HG03521 (cell line): Measurements from ENCODE around the gene PLCG2.
"Not testable (repeated sequence)": the region's sequence is repeated elsewhere in the genome, so short reads cannot be mapped to it uniquely, and the experiment has no call there.

Source experiments
- ATAC-seq: cut with Tn5 transposase; IDR thresholded peaks from one replicate; pipeline ENCODE4 v1.9.1; 2021; ENCODE audit warnings: mild to moderate bottlenecking, moderate library complexity; ENCODE audit not compliant: unreplicated experiment

The PLCG2 gene

DNA sequence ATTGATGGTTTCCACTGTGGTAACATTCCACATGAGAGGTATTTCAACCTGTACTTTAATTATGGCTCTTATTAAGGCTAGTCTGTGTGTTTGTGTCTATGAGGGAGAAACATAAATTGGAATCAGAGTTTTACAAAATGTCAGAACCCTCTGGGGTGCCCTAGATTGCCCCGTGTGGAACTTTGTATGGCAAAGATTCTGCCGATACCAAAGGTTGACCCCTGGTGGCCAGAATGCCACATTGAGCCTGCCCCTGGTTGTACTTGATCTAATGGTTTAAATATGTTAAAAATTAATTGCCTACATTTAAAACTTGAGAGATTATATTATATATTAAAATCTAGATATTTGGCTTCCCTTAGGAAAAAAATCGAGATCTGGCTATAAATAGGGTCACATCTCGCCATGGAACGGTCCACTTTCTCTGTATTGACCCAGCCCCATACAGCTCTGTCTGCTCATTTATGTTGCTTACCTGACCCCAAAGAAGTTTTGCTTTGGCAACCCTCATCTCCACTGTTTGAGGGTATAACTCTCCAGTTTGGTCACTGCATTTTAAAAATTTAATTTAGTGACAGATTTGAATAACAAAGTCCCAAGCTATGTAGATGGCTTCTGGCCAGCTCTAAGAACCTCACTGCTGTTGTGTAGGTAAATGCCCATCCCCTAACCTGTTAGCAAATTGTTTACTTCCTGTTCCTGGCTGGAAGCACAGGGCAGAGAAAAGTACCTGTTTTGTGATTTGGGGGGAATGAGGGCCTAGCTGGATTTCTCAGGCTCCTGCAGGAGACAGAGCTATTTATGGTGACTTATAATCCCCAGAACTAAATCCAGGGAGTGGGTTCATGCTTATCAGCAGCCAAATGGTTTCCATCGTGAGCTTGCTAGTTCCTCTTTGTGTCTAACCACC lies 95.0 kb downstream of the PLCG2 start:
- no peak for ATAC-seq

DNA sequence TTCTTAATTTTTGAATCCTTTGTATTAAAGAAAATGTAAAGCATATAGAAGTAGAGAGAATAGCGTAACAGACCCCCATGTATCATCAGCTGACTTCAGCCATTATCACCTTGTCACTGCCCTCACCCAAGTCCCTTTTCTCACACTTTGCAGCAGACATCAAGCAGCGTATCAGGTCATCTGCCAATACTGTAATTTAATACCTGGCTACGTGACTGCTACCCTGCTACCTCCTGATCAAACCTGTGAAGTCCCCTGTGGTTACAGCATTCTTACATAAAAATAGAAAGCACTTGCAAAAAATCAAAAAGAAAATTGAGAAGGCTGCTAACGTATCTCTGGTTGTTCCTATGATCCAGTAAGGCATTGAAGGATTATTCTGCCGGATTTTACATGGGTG lies 96.4 kb downstream of the PLCG2 start:
- ATAC-seq, result no peak

DNA sequence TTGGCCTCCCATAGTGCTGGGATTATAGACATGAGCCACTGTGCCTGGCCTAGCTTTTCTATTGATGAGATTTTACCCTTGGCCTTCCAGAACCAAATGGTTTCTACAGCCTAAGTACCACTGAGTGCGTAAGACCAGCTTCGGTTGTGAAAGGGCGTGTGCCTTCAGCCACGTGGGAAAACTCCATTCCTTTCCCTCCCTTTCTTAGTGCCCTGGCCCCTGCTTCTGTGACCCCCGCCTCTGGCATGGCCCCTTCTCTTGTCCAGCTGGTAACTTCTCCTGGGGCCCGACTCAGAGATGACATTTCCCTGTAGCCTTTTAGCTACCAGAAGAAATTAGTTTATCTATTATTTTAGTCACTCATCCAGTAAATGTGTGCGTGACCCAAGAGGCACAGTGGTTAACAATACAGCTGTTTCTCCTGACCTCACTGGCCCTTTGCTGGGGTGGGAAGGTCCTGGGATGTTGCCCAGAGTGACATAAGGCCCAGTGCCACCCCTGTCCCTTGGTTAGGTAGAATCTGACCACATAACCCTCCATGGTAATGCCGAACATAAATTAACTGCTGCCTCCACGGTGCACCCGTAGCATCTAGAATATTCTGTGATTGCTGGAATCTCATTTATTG lies 97.3 kb downstream of the PLCG2 start:
- ATAC-seq, result no peak

GRCh38 chr16:81877490-81877889 lies 98.4 kb downstream of the PLCG2 start:
- not testable (repeated sequence) for ATAC-seq

DNA sequence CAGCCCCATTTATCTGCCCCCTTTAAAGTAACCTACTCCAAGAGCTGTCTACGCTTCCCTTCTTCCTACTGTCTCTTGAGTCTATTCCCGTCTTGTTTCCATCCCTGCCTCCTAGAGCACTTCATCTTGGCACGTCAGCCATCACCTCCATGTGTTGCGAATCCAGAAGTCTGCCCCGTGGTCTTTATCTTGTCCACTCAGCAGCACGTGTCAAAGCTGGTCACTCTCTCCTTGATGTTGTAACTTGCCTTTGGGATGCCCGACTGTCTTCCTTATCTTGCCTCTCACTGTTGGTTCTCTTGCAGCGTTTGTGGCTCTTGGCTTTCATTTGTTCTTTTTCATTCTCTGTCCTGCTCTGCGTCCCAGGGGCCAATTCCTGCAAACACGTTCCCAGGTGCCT lies 99.4 kb downstream of the PLCG2 start:
- ATAC-seq, result no peak

DNA sequence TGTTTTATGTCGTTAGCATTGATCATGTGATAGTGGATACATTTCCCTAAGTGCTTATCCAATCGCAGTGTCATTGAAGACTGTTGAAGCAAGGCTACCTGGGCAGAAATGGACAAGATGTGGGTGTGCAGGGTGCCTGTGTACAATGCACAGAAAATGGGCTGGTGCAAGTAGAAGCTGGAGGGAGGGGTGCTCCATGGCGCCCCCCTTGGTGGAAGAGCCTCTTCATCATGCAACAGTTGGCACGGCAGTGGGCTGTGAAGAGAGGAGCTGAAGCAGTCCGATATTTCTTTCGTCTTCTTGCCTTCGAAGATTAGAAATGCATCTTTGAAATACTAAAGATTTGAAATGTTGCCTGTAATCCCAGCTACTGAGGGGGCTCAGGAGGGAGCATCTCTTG lies 100.5 kb downstream of the PLCG2 start:
- ATAC-seq, result no peak

- ATAC-seq, result no peak
Observed at GRCh38 chr16:81880816-81881215, 101.7 kb downstream of the PLCG2 start.

DNA sequence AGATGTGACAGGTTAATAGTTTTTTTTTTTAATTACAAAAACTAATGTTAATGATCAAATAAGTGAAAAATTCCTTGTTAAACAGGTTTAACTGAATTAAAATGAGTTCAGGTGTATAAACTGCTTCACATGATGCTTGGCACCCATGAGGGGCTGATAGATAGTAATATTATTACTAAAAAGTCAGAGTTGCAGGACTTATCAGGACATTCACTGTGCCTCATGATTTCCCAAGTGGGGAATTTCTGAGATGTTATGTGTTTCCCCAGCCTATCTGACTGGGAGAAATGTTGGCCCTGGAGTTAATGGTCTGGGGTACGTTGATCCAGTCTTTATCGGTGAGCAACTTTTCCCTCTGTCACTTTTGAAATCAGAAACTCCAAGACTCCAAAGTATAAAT lies 102.1 kb downstream of the PLCG2 start:
- ATAC-seq, result no peak

- no peak for ATAC-seq
Observed at GRCh38 chr16:81882559-81882958, 103.5 kb downstream of the PLCG2 start.

- ATAC-seq, result no peak
Observed at GRCh38 chr16:81883235-81883634, 104.1 kb downstream of the PLCG2 start.

DNA sequence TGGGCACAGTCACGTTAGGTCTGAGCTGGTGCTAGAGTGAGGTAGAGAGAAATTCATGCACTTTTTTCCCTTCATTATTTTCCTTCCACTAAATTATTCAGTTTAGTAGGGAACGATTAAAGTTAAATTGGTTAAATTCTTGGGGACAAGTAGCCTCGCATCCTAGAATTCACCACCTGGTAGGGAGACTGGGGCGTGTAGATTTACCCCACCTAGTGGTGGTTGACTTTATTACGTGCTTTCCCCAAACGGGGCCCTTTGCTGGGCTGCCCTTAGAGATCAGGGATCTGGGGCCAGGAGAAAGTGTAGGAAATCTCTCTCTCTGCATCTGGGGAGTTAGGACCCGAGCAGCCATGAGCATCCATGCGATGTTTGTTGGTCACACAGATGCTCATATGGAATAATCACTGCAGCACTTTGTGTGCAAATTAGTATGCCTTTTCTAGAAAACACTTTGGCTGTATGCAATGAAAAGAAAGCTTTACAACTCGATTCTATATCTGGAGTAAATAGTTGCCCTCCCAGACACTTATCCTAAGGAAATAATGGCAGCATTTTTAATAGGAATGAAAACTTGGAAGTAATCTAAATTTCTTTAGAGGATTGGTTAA lies 107.0 kb downstream of the PLCG2 start:
- no peak for ATAC-seq

DNA sequence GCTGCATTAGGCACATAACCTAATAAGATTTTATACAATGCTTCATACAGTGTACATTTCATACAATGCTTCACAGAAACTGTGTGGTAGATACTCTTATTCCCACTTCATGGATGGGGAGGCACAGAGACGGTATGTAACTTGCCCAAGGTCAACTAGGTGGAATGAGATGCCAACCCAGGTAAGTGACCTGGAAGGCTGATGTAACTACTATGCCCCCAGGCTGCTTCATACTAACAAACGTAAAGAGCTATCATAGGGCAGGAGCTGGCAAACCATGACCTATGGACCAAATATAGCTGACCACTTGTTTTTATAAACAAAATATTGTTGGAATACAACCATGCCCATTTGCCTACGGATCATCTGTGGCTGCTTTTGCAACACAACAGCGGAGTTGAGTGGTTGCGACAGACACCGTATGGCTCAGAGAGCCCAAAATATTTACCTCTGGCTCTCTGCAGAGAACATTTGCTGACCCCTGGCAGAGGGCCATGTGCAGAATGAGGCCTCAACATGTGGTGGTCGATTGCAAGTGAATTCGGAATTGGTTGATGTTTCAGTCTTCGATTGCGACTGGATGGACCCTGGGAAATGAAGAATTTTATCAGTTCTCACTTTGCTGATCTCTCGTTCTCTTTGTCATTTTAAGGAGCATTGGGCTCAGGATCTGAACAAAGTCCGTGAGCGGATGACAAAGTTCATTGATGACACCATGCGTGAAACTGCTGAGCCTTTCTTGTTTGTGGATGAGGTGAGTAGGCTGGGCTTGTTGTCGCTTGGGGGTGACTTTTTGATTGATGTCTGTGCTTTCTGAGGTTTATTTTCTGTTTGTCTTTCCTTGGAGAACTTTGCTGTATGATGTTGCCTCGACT lies 109.7 kb downstream of the PLCG2 start:
- no peak for ATAC-seq

DNA sequence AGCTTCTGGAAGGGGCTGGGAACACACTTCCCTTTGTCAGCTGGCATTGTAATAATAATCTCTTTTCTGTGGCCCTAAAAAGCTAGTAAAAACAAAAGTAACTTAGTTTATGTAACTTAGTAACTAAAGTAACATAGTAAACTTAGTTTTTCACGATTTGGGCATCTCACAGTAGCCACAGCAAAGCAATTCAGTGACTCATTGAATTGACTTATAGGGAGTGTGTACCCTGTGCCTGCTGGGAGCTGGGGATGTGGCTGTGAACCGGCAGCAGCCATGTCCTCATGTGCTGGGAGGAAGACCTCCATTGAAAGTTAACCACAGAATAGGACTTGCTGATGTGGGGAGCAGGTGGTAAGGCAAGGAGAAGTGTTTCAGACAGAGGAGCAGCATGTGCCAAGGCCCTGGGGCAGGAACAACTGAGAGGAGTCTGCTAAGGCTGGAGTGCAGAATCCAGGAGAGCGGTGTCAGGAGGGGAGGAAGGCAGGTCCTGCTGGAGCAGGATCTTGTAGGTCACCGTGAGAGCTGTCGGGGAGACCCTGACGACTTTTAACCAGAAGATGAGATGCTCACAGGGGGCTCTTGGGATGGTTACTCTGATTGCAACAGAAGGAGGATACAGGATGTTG lies 112.8 kb downstream of the PLCG2 start:
- no peak for ATAC-seq

GRCh38 chr16:81894592-81894991 lies 115.5 kb downstream of the PLCG2 start:
- no peak for ATAC-seq

GRCh38 chr16:81896902-81897301 lies 117.8 kb downstream of the PLCG2 start:
- ATAC-seq, result no peak

- ATAC-seq, result no peak
Observed at GRCh38 chr16:81899601-81900000, 120.5 kb downstream of the PLCG2 start.

DNA sequence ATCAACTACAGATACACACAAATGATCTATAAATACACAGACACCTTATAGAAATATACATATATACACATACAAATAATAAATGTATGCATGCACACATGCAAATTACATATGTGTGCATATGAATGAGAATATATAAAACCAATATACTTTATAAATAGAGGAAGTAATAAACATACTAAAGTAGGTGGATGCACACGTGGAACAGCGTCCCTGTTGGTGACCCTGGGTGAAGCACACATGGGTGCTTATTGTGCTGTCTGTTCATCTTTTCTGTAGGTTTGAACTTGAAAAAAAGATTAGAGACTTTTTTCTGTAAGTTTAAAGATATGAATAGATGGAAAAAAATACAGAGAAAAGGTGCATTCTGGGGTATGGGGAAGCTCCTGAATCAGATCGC lies 120.9 kb downstream of the PLCG2 start:
- ATAC-seq, result no peak

DNA sequence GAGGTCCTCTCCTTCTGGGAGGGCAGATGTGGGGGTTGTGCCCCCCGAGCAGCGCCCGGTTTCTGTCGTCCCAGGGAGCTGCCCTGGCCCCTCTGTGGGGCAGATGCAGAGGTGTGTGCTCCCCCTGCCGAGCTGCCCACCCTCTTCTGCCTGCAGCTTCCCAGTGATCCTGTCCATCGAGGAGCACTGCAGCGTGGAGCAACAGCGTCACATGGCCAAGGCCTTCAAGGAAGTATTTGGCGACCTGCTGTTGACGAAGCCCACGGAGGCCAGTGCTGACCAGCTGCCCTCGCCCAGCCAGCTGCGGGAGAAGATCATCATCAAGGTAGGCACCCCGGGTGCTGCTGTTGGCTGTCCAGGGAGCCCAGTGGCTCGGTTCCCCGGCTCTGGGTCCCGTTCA lies 121.4 kb downstream of the PLCG2 start:
- no peak for ATAC-seq

DNA sequence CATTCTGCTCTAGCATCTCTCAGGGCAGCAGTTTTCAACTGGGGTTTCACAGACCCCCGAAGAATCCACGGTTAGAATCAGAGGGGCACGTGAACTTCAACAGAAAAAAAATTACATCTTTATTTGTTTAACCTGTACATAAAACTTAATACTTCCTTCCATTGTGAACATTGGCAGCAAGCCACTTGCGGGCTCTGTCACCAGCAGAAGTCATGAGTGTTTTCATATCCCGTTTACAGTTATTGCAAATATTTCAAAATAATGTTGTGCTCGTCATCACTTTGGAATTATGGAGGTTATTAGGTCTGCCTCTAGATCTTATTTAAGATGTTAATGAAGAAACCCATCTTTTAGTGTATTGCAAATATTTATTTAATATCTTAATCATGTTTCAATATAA lies 122.4 kb downstream of the PLCG2 start:
- no peak for ATAC-seq

DNA sequence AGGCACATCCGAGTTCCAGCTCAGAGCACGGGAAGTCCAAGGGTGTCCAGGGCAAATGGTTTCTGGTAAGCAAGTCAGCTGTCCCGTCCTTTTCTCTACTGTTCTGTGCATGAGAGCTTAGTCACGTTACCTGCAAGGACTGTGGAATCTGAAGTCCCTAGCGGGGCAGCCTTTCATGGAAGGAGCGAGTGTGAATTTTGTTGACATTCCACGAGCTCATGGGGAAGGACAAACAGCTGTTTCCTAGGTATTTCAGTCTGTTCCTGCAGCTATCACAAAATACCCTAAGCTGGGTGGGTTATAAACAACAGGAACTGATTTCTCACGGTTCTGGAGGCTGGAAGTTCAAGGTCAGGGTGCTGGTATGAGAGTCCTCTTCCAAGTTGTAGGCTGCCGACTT lies 122.9 kb downstream of the PLCG2 start:
- ATAC-seq, result no peak

- ATAC-seq, result no peak
Observed at GRCh38 chr16:81904320-81904719, 125.2 kb downstream of the PLCG2 start.
